OCI-LY7 (cell line): ENCODE results near the gene DST. TPM values are rescaled to one million over a fixed set of nuclear protein-coding genes. Genes with fewer than 3 reads are reported as not detected.

Source experiments
- BruUV-seq: library from RNA; stranded (reverse); fragments of 400-500 nt; replicated peaks from 2 replicates; lab custom pipeline; 2021; lab: Mats Ljungman, UMichigan
- CTCF ChIA-PET: fragments of 300-600 bp; sonication (Branson Sonifier 250); formaldehyde crosslinking; loops from one replicate; lab custom pipeline; 2022; ENCODE audit warnings: antibody characterized with exemption; ENCODE audit not compliant: unreplicated experiment; lab: Charles Lee
- POLR2A ChIA-PET: fragments of 300-600 bp; sonication (Branson Sonifier 250); formaldehyde crosslinking; loops from one replicate; lab custom pipeline; 2022; ENCODE audit warnings: antibody characterized with exemption; lab: Charles Lee
- DNase-seq: peaks from one replicate; pipeline ENCODE4 v3.0.0-alpha.2; 2015; ENCODE audit warnings: low spot score
- H2AFZ ChIP-seq: fragments of 200-600 bp; sonication (generic), shearing (Covaris generic); 2 replicates; pipeline ENCODE4 v1.6.1; 2014; ENCODE audit warnings: mild to moderate bottlenecking, antibody characterized with exemption, low read length, moderate library complexity
- H3K27ac ChIP-seq: fragments of 200-600 bp; sonication (generic); 2 replicates; pipeline ENCODE4 v1.5.1; 2014; ENCODE audit warnings: mixed run types, low read depth, mild to moderate bottlenecking, moderate library complexity, low read length, inconsistent platforms; ENCODE audit not compliant: poor library complexity, severe bottlenecking
- H3K36me3 ChIP-seq: fragments of 200-600 bp; sonication (generic); 2 replicates; pipeline ENCODE4 v1.6.1; 2014; ENCODE audit warnings: mild to moderate bottlenecking, antibody characterized with exemption, low read length, moderate library complexity, mixed read lengths; ENCODE audit not compliant: insufficient read depth
- H3K4me1 ChIP-seq: fragments of 200-600 bp; sonication (generic); 2 replicates; pipeline ENCODE4 v1.5.1; 2014; ENCODE audit warnings: mild to moderate bottlenecking, low read length; ENCODE audit not compliant: insufficient read depth, poor library complexity, severe bottlenecking
- H3K4me2 ChIP-seq: fragments of 200-600 bp; sonication (generic); 2 replicates; pipeline ENCODE4 v1.6.1; 2014; ENCODE audit warnings: mild to moderate bottlenecking, low read length
- H3K4me3 ChIP-seq: fragments of 200-600 bp; sonication (generic); 2 replicates; pipeline ENCODE4 v1.5.1; 2014; ENCODE audit warnings: mild to moderate bottlenecking, low read depth, low read length; ENCODE audit not compliant: poor library complexity, severe bottlenecking
- H3K79me2 ChIP-seq: fragments of 200-600 bp; sonication (generic); 2 replicates; pipeline ENCODE4 v1.6.1; 2016; ENCODE audit warnings: low read depth, mild to moderate bottlenecking, low read length, moderate library complexity, mixed read lengths; ENCODE audit not compliant: insufficient read depth
- H3K9me2 ChIP-seq: fragments of 200-600 bp; sonication (generic); 2 replicates; pipeline ENCODE4 v1.6.1; 2016; ENCODE audit warnings: mild to moderate bottlenecking, low read length, mixed read lengths; ENCODE audit not compliant: insufficient read depth
- H3K9me3 ChIP-seq: fragments of 200-600 bp; sonication (generic); 2 replicates; pipeline ENCODE4 v1.6.1; 2014; ENCODE audit warnings: mild to moderate bottlenecking, mixed run types, low read length, mixed read lengths
- H4K20me1 ChIP-seq: fragments of 200-600 bp; sonication (generic); 2 replicates; pipeline ENCODE4 v1.6.1; 2014; ENCODE audit warnings: mild to moderate bottlenecking, antibody characterized with exemption, low read length, moderate library complexity, mixed read lengths; ENCODE audit not compliant: insufficient read depth
- CTCF ChIP-seq: fragments of 200-600 bp; sonication (generic); conservative IDR thresholded peaks from 2 replicates; pipeline ENCODE4 v1.5.1; 2014; ENCODE audit warnings: mild to moderate bottlenecking, antibody characterized with exemption, low read length, moderate library complexity, mixed read lengths
- EZH2phosphoT487 ChIP-seq: fragments of 200-600 bp; sonication (generic); IDR thresholded peaks from 2 replicates; pipeline ENCODE4 v1.6.1; 2018; ENCODE audit warnings: low read depth, borderline replicate concordance, mild to moderate bottlenecking, mixed run types, antibody characterized with exemption, low read length, moderate library complexity, mixed read lengths
- intact Hi-C: fragments of 100-400 bp; cut with micrococcal nuclease; formaldehyde crosslinking; loops from one replicate; pipeline ENCODE4 v1.10.0; 2022; ENCODE audit not compliant: unreplicated experiment
- total RNA-seq, 2 experiments: library from RNA; depleted of rRNA in 1 of 2; stranded (reverse); fragments of >200 nt in 1 of 2; shearing (Covaris generic) in 1 of 2; gene quantifications; 2 replicates each; pipeline ENCODE4 v1.2.3, GENCODE V29; 2014 to 2022

The DST gene
- total RNA-seq, 2 experiments from 2014 or later = 8.4 to 19.4 TPM

DNA sequence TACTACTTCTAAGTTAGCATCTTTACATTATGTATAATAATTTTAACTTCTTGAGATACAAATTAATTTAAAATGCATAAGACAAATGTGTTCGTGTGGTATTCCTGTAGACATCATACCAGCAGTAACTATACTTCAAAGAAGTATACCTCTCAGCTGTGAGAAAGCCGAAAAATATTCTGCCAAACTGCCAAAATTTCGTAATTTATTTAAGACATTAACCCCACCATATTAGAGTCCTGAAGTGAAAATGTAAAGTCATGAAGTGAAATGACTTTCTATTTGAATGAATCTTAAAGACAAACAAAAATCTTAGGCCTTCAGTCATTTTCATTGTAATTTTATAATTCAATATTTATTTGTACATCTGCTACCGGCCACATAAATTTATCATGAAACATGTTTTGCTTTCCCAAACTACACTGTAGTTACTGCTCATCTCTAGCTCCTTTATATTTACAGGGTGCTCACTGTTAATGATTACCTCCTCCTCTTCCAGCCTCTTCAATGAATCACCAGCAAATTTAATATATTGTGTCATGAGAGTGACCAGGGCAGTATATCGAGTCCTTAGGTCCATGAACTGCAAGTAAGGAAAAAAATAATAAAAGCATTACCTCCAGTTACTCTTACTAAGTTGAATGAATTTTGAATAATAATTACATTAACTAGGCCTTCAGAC is 18.5 kb downstream of the DST start:
- DNase-seq = no peak
- ChIA-PET POLR2A (interaction anchor here (0.7 kb wide), 1 partner anchor 283 kb away, joined by 4 read pairs; no protein-coding TSS in a partner anchor), CTCF (no interaction called here)
- Histone ChIP-seq H3K36me3 (no peaks in the 10 kb centered on the region), H3K9me3 (no peaks in the 10 kb centered on the region), H4K20me1 (no peaks in the 10 kb centered on the region), H3K4me2 (no peak overlapping the region), H3K27ac (no peak overlapping the region), H3K4me3 (no peak overlapping the region), H2AFZ (no peak overlapping the region), H3K4me1 (no peaks in the 10 kb centered on the region), H3K79me2 (no peaks in the 10 kb centered on the region), H3K9me2 (no peaks in the 10 kb centered on the region)
- no TSS peak for BruUV-seq
- TF ChIP-seq CTCF (no peak), EZH2phosphoT487 (no peak)
- intact Hi-C loops = no loop called here

- H3K36me3 ChIP-seq = no peaks in the 10 kb centered on the region
- no peaks in the 10 kb centered on the region for H4K20me1 ChIP-seq
- POLR2A ChIA-PET = no interaction called here
- BruUV-seq = no TSS peak
- H3K79me2 ChIP-seq = no peaks in the 10 kb centered on the region
- no peak for DNase-seq
- CTCF ChIA-PET = no interaction called here
- intact Hi-C loops = no loop called here
- H3K9me3 ChIP-seq = no peaks in the 10 kb centered on the region
- H3K9me2 ChIP-seq = no peaks in the 10 kb centered on the region
- no peak overlapping the region for H3K4me3 ChIP-seq
- H3K4me2 ChIP-seq = no peak overlapping the region
- H3K27ac ChIP-seq = no peak overlapping the region
- no peak overlapping the region for H2AFZ ChIP-seq
- H3K4me1 ChIP-seq = no peaks in the 10 kb centered on the region
- no peak for TF ChIP-seq EZH2phosphoT487
- TF ChIP-seq CTCF = no peak
These were observed 22.3 kb downstream of the DST start for GRCh38 chr6:56620229-56620868.

- no peaks in the 10 kb centered on the region for H3K4me1 ChIP-seq
- H3K36me3 ChIP-seq = no peaks in the 10 kb centered on the region
- BruUV-seq = no TSS peak
- no peak overlapping the region for H3K4me3 ChIP-seq
- no peak overlapping the region for H3K4me2 ChIP-seq
- no peaks in the 10 kb centered on the region for H4K20me1 ChIP-seq
- no peak overlapping the region for H2AFZ ChIP-seq
- POLR2A ChIA-PET = no interaction called here
- no peak for DNase-seq
- no peak overlapping the region for H3K27ac ChIP-seq
- no peaks in the 10 kb centered on the region for H3K9me3 ChIP-seq
- H3K9me2 ChIP-seq = no peaks in the 10 kb centered on the region
- H3K79me2 ChIP-seq = no peaks in the 10 kb centered on the region
- CTCF ChIA-PET = no interaction called here
- intact Hi-C loops = no loop called here
- TF ChIP-seq CTCF (peak; percentile 41; the same call in 1 of the 2 replicates), EZH2phosphoT487 (no peak)
These were observed 24.6 kb downstream of the DST start for GRCh38 chr6:56618050-56618449.
